ENCODE data around the gene DPY30.
A peak's percentile ranks its signal among the peaks of the same experiment; 100 is the strongest.

The DPY30 gene

GRCh38 chr2:32009516-32010256 is 29.9 kb downstream of the DPY30 start:
- DNase-seq (ENCODE audit: low read depth in 2 of 2): peak; percentile 7 to 14

- no peak for DNase-seq (ENCODE audit: low read depth in 2 of 2)
Measured at GRCh38 chr2:32008805-32009515, 30.6 kb downstream of the DPY30 start.

- DNase-seq (ENCODE audit: low read depth in 2 of 2): no peak
Measured at GRCh38 chr2:32007121-32007391, 32.5 kb downstream of the DPY30 start.

GRCh38 chr2:32005371-32005976 is 34.1 kb downstream of the DPY30 start:
- no peak for DNase-seq (ENCODE audit: low read depth in 2 of 2)

GRCh38 chr2:32003791-32004190 is 35.8 kb downstream of the DPY30 start:
- no peak for DNase-seq (ENCODE audit: low read depth in 2 of 2)

- no peak for DNase-seq (ENCODE audit: low read depth in 2 of 2)
Measured at GRCh38 chr2:32002406-32002805, 37.2 kb downstream of the DPY30 start.

GRCh38 chr2:31999438-31999837 is 40.2 kb downstream of the DPY30 start:
- DNase-seq (ENCODE audit: low read depth in 2 of 2): no peak

- DNase-seq (ENCODE audit: low read depth in 2 of 2): no peak
Measured at GRCh38 chr2:31998731-31999383, 40.7 kb downstream of the DPY30 start.

GRCh38 chr2:31997653-31998052 is 42.0 kb downstream of the DPY30 start:
- no peak for DNase-seq (ENCODE audit: low read depth in 2 of 2)

GRCh38 chr2:31996571-31997150 is 42.9 kb downstream of the DPY30 start:
- DNase-seq (ENCODE audit: low read depth in 2 of 2): no peak

- no peak for DNase-seq (ENCODE audit: low read depth in 2 of 2)
Measured at GRCh38 chr2:31992934-31993333, 46.7 kb downstream of the DPY30 start.

- no peak for DNase-seq (ENCODE audit: low read depth in 2 of 2)
Measured at GRCh38 chr2:31992025-31992579, 47.5 kb downstream of the DPY30 start.

- DNase-seq (ENCODE audit: low read depth in 2 of 2): no peak
Measured at GRCh38 chr2:31989946-31990345, 49.7 kb downstream of the DPY30 start.

GRCh38 chr2:31987454-31988220 is 52.0 kb downstream of the DPY30 start:
- DNase-seq (ENCODE audit: low read depth in 2 of 2): no peak

GRCh38 chr2:31986906-31987305 is 52.7 kb downstream of the DPY30 start:
- DNase-seq (ENCODE audit: low read depth in 2 of 2): no peak

GRCh38 chr2:31983762-31984467 is 55.7 kb downstream of the DPY30 start:
- DNase-seq (ENCODE audit: low read depth in 2 of 2): no peak

GRCh38 chr2:31980674-31981356 is 58.8 kb downstream of the DPY30 start:
- no peak for DNase-seq (ENCODE audit: low read depth in 2 of 2)

GRCh38 chr2:31979956-31980355 is 59.6 kb downstream of the DPY30 start:
- no peak for DNase-seq (ENCODE audit: low read depth in 2 of 2)

- no peak for DNase-seq (ENCODE audit: low read depth in 2 of 2)
Measured at GRCh38 chr2:31979018-31979417, 60.6 kb downstream of the DPY30 start.

GRCh38 chr2:31978436-31978835 is 61.2 kb downstream of the DPY30 start:
- DNase-seq (ENCODE audit: low read depth in 2 of 2): no peak

All from stimulated activated CD4-positive, alpha-beta T cell treated with anti-CD3 and anti-CD28 coated beads, Interleukin-15, amount 100 ng/mL, for 48 hours (primary cell).